Fibroblast of gingiva (primary cell): ENCODE data around the gene BAX.
A peak's percentile ranks its signal among the peaks of the same experiment; 100 is the strongest.
"Not testable (repeated sequence)": the region's sequence is repeated elsewhere in the genome, so short reads cannot be mapped to it uniquely, and the experiment has no call there.

Experiments
- DNase-seq: peaks from one replicate; pipeline ENCODE4 v3.0.0-alpha.2; 2011; ENCODE audit warnings: low read depth

BAX gene

DNA sequence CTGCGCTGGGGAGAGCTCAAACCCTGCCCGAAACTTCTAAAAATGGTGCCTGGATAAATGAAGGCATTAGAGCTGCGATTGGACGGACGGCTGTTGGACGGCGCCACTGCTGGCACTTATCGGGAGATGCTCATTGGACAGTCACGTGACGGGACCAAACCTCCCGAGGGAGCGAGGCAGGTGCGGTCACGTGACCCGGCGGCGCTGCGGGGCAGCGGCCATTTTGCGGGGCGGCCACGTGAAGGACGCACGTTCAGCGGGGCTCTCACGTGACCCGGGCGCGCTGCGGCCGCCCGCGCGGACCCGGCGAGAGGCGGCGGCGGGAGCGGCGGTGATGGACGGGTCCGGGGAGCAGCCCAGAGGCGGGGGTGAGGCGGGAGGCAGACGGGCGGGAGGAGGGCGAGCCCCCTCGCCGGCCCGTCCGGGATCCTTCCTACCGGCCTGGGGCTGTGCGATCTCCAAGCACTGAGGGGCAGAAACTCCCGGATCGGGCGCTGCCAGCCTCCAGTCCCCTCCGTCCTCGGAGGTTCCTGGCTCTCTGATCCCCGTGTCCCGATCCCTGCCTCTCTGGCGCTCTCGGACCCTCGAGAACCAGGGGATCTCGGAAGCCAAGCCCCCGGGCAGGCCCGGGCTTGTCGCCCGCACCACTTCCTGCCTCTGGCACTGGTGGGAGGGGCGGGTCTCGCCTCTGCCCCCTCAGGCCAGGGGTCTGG is at the start of gene BAX:
TSS of gene BAX (plus strand) at position 281 of the 713 bp plus-strand sequence. CDS start at position 335, 54 bp downstream.
- DNase-seq: peak; percentile 92

DNA sequence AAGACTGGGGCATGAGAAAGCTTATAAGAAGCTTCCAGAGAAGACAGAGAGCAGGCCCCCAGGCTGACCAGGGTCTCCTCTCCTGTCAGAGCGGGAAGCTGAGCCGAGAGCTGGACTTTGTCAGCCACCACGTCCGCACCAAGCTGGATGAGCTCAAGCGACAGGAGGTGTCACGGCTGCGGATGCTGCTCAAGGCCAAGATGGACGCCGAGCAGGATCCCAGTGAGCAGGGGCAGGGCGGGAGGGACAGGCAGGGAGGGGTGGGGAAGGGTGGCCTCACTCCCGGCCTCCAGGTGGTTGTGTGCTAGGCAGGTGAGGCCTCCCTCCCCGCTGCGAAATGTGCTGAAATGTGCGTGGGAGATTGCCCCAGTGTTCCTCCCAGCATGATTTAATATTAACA is 49.0 kb upstream of the BAX start:
- DNase-seq: no peak

DNA sequence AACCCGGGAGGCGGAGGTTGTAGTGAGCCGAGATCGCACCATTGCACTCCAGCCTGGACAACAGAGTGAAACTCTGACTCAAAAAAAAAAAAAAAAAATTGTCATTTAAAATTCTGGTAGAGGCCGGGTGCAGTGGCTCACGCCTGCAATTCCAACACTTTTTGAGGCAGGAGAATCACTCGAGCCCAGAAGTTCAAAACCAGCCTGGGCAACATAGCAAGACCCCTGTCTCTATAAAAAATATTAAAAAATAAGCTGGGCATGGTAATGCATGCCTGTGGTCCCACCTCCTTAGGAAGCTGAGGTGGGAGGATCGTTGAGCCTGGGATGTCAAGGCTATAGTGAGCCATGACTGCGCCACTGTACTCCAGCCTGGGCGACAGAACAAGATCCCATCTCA is 48.4 kb upstream of the BAX start:
- no peak for DNase-seq

DNA sequence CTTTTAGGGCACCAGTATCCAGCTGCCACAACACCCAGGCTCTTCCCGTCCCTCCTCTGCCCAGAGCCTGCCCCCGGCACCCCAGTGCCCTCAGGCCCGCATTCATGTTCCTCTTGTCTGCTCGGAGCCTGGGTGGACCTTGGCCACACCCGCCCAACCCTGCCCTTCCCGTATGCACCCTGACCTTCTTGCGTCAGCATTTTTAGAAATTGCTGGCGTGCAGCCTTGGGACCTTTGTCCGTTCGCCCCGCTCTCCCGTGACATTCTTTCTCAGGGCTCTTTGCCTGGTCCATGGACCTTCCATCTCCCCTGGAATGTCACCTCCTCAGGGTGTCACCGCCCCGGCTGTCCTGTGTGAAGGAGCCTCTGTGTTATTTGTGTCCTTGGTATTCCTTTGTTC is 47.0 kb upstream of the BAX start:
- no peak for DNase-seq

DNA sequence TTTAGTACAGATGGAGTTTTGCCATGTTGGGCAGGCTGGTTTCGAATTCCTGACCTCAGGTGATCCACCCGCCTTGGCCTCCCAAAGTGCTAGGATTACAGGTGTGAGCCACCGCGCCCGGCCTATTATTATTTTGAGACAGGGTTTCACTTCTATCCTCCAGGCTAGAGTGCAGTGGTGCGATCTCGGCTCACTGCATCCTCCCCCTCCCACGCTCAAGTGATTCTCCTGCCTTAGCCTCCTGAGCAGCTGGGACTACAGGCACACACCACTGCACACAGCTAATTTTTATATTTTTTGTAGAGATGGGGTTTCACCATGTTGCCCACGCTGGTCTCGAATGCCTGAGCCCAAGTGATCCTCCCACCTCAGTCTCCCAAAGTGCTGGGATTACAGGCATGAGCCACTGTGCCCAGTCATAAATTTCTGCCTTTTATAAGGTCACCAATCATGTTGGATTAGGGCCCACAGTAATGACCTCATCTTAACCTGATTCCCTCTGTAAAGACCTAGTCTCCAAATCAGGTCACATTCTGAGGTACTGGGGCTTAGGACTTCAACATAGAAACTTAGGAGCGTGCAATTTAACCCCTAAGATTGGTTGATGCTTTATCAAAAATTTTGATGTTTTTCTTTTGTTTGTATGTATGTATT is 45.1 kb upstream of the BAX start:
- not testable (repeated sequence) for DNase-seq

DNA sequence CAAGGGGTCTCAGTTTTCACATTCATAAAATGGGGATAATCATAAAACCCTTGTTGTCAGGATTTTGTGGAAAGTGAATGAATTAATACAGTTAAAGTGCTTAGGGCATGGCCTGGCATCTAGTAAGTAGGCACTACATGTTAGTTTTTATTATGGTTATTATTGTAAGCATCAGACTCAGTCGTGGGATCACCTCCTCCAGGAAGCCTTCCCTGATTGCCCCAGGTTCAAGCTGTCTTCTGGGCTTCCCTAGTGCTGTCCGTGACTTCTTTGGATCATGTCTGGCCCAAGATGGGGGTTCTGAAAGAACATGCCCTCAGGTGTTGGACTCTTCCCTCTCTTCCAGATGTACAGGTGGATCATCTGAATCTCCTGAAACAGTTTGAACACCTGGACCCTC is 43.9 kb upstream of the BAX start:
- DNase-seq: no peak

DNA sequence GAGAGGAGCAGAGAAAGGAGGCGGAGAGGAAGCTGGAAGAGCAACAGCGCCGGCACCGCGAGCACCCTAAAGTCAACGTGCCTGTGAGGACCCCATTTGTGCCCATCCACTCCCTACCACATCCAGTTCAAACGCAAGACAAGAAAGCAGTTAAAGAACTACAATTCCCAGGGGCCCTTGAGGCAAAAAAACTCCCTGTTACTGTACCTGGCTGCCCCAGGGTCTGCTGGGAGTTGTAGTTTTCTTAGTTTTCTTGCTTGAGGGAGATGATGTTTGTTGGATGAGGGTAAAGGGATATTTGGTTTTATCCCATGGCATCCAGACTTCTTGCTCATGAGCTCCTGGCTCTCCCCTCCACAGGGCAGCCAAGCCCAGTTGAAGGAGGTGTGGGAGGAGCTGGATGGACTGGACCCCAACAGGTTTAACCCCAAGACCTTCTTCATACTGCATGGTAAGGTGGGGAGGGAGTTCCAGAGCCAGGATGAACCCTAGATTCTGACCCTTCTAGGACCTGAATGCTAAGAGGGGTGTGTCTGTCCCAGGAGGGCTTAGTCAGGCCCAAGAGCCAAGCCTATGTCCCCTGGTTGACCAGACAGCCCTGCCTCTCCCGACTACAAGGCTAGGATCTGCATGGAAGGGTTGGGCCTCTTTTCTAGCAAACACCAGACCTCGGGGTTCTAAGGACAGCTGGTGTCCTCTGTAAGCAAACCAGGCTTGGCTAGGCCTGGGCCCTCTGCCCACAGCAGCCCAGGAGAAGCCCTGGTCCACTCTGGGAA is 41.4 kb upstream of the BAX start:
- no peak for DNase-seq

DNA sequence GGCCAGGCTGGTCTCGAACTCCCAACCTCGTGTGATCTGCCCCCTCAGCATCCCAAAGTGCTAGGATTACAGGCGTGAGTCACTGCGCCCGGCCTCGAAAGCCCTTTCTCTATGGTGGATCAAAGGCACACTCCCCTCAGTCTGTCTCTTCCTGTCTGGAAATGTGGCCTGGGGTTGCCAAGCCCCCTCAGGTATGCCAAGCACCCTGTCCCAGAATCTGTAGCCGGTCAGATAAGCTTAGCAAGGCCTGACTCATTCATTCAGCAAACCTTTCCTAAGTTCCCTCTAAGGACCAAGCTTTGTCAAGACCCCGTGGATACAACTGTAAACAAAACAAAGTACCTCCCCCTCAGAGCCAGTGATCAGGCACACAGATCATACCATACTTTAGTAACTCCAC is 40.5 kb upstream of the BAX start:
- no peak for DNase-seq

DNA sequence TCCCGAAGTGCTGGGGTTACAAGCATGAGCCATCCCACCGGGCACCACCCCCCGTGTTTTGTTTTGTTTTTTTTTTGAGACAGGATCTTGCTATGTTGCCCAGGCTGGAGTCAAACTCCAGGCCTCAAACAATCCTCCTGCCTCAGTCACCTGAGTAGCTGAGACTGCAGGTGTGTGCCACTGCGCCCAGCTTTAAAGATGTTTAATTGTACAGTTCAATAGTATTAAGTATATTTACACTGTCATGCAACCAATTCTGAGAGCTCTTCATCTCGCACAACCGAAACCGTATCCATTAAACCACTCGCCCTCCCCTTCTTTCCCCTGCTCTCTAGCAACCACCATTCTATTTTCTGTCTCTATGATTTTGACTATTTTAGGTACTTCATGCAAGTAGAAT is 38.9 kb upstream of the BAX start:
- DNase-seq: no peak

DNA sequence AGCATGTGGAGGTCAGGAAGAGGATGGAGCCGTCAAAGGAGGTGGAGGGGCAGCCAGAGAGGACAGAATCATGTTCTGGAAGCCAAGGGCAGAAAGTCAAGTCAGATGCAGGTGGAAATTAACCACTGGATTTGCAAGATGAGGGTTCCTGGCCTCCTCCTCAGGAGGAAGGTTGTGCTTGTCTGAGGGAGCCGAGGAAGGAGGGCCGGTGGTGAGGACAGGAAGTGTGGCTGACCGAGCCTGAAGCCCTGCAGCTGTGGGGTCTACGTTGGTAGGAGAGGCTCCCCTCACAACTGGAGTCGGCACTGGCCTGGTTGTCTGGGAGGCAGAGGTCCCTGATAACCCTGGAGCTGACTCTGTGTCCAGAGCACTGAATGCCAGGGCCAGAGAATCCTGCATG is 36.6 kb upstream of the BAX start:
- no peak for DNase-seq

DNA sequence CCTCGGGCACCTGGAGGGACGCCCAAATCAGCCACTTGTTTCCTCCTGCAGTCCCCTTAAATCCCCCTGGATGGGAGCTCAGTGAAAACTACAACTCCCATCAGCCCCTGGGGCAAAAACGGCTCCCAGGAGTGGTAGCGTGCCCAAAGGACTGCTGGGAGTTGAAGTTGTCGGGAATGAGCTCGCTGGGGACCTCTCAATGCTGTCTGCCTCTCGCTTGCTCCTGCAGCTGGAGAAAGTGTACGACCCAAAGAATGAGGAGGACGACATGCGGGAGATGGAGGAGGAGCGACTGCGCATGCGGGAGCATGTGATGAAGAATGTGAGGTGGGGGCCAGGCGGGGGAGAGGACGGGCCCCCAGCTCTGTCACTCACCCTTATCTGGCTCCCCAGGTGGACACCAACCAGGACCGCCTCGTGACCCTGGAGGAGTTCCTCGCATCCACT is 35.9 kb upstream of the BAX start:
- DNase-seq: no peak

DNA sequence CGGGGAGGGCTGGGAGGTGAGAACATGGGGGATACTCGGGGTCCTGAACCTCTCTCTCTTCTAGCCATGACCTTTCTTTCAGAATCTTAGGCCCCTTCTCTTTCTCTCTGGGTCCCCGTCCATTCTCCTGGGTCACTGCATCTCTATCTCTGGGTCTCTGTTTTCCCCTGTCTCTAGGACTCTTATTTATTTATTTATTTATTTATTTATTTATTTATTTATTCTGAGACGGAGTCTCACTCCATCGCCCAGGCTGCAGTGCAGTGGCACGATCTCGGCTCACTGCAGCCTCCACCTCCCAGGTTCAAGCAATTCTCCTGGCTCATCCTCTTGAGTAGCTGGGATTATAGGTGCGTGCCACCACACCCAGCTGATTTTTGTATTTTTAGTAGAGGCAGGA is 35.4 kb upstream of the BAX start:
- DNase-seq: not testable (repeated sequence)

DNA sequence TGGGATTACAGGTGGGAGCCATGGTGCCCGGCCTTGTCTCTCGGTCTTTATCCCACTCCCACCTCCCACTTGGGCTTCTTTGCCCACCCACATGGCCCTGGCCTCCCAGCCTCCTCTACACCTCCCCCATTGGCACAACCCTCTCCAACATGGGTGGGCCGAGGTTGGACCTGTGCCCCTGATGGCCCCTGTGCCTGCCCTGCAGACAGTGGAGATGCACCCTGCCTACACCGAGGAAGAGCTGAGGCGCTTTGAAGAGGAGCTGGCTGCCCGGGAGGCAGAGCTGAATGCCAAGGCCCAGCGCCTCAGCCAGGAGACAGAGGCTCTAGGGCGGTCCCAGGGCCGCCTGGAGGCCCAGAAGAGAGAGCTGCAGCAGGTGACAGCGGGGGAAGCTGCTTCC is 33.7 kb upstream of the BAX start:
- DNase-seq: no peak

DNA sequence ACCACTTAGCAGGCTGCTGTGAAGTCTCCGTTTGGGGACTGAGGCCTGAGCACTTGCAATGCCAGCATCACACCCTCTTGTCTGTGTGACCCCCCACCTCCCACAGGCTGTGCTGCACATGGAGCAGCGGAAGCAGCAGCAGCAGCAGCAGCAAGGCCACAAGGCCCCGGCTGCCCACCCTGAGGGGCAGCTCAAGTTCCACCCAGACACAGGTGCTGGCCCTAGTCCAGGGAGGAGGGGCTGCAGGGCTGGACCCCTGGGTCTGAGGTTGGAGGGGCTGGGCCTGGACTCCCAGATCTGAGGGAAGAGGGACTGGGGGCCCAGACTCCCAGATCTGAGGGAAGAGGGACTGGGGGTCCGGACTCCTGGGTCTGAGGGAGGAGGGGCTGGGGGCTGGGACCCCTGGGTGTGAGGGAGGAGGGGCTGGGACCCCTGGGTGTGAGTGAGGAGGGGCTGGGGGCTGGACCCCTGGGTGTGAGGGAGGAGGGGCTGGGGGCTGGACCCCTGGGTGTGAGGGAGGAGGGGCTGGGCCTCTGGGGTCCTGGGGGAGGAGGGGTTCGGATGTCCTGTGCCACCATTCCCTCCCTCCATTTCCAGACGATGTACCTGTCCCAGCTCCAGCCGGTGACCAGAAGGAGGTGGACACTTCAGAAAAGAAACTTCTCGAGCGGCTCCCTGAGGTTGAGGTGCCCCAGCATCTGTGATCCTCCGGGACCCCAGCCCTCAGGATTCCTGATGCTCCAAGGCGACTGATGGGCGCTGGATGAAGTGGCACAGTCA is 32.8 kb upstream of the BAX start:
- DNase-seq: no peak

DNA sequence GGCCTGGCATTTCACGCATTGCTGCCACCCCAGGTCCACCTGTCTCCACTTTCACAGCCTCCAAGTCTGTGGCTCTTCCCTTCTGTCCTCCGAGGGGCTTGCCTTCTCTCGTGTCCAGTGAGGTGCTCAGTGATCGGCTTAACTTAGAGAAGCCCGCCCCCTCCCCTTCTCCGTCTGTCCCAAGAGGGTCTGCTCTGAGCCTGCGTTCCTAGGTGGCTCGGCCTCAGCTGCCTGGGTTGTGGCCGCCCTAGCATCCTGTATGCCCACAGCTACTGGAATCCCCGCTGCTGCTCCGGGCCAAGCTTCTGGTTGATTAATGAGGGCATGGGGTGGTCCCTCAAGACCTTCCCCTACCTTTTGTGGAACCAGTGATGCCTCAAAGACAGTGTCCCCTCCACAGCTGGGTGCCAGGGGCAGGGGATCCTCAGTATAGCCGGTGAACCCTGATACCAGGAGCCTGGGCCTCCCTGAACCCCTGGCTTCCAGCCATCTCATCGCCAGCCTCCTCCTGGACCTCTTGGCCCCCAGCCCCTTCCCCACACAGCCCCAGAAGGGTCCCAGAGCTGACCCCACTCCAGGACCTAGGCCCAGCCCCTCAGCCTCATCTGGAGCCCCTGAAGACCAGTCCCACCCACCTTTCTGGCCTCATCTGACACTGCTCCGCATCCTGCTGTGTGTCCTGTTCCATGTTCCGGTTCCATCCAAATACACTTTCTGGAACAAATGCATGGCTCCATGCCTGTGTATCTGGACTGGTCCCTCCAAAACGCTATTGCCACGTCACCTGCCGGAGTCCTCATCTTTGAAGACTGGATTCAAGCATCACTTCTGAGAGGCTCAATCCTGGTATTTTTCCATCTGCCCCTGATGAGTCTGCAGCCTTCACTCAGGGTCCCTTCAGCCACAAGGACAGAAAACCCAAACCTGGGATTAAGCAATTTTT is 31.9 kb upstream of the BAX start:
- no peak for DNase-seq

DNA sequence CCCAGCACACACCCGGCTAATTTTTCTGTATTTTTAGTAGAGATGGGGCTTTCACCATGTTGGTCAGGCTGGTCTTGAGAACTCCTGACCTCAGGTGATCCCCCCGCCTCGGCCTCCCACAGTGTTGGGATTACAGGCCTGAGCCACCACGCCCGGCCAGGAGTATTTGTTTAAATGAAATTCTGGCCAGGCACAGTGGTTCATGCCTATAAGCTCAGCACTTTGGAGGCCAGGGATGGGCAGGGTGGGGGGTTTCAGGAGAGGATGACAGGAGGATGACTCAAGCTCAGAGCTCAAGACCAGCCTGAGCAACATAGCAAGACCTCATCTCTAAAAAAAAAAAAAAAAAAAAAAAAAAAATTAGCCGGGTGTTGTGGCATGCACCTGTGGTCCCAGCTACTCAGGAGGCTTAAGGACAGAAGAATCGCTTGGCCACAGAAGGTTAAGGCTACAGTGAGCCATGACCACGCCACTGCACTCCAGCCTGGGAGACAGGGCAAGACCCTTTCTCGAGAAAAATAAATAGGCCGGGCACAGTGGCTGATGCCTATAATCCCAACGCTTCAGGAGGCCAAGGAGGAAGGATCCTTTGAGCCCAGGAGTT is 29.3 kb upstream of the BAX start:
- DNase-seq: peak; percentile 32

DNA sequence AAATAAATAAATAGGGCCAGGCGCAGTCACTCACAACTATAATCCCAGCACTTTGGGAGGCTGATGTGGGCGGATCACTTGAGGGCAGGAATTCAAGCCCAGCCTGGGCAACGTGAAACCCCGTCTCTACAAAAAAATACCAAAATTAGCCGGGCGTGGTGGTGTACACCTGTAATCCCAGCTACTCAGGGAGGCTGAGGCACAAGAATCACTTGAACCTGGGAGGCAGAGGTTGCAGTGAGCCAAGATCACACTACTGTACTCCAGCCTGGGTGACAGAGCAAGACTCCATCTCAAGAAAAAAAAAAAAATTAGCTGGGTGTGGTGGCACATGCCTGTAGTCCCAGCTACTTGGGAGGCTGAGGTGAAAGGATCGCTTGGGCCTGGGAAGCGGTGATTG is 28.8 kb upstream of the BAX start:
- DNase-seq: not testable (repeated sequence)

DNA sequence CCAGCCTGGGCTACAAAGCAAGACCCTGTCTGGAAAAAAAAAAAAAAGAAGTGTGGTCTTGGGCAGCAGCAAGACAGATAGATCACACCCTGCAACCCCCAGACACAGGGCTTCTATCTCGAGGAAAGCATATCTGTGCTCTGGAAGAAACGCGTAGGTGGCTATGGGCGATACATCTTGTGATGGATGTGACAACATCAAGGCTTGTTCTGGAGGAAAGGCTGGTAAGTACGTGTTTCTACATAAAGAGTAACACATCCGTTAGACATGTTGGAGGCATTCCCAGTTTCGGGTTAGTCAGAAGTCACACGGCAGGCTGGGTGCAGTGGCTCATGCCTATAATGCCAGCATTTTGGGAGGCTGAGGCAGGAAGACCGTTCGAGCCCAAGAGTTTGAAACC is 27.8 kb upstream of the BAX start:
- peak; percentile 95 for DNase-seq

DNA sequence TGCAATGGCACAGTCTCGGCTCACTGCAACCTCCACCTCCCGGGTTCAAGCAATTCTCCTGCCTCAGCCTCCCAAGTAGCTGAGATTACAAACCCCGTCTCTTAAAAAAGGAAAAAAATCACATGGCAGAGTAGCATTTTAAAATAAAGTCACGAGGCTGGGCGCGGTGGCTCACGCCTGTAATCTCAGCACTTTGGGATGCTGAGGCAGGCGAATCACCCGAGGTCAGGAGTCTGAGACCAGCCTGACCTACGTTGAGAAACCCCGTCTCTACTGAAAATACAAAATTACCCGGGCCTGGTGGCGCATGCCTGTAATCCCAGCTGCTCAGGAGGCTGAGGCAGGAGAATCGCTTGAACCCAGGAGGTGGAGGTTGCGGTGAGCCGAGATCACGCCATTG is 27.0 kb upstream of the BAX start:
- not testable (repeated sequence) for DNase-seq

DNA sequence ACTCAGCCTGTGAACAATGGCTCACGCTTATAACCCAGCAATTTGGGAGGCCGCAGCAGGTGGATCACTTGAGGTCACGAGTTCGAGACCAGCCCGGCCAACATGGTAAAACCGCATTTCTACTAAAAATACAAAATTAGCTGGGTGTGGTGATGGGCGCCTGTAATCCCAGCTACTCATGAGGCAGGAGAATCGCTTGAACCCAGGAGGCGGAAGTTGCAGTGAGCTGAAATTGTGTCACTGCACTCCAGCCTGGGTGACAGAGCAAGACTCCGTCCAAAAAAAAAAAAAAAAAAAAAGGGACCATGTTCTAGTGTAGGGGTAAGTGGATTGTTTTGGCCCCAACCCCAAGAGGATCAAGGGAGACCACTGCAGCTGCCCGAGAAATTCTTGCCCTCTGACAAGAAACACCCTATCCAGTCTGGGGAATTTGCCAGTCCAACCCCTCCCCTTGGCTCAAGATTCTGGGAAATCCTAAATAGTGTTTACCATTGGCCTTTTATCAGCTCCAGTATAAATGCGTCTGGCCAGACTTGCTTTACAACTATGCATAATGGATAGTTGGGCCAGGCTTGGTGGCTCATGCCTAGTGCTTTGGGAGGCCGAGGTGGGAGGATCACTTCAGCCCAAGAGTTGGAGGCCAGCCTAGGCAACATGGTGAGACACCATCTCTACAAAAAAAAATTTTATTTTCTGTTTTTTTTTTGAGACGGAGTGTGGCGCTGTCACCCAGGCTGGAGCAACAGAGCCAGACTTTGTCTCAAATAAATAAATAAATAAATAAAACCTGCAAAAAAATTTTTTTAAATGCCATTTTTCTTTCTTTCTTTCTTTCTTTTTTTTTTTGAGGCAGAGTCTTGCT is 26.3 kb upstream of the BAX start:
- peak; percentile 6 for DNase-seq
